HepG2 (cell line): ENCODE measurements around the gene ZC3H18. TPM values are rescaled to one million over a fixed set of nuclear protein-coding genes. Genes with fewer than 3 reads are reported as not detected.

Source experiments
- ATF6 ChIP-seq: sonication (generic); formaldehyde crosslinking; conservative IDR thresholded peaks from 2 replicates; pipeline ENCODE4 v1.4.0; 2020; ENCODE audit warnings: missing genetic modification reagents
- IKZF5 ChIP-seq: IDR thresholded peaks from 2 replicates; pipeline ENCODE4 v1.6.1; 2018; ENCODE audit warnings: missing genetic modification reagents, mild to moderate bottlenecking, missing compliant biosample characterization
- IRF1 ChIP-seq: sonication (generic); formaldehyde crosslinking; IDR thresholded peaks from 2 replicates; pipeline ENCODE4 v1.4.0; 2020; ENCODE audit warnings: low read depth, mild to moderate bottlenecking, missing genetic modification reagents
- MZF1 ChIP-seq: sonication (generic); formaldehyde crosslinking; IDR thresholded peaks from 2 replicates; pipeline ENCODE4 v1.8.1; 2023; ENCODE audit warnings: mild to moderate bottlenecking, missing genetic modification reagents, borderline replicate concordance
- NFIC ChIP-seq: IDR thresholded peaks from 2 replicates; pipeline ENCODE4 v1.6.1; 2012; ENCODE audit warnings: mild to moderate bottlenecking, low read length, inconsistent platforms
- ONECUT2 ChIP-seq: sonication (generic); formaldehyde crosslinking; IDR thresholded peaks from 2 replicates; pipeline ENCODE4 v1.4.0; 2020; ENCODE audit warnings: missing genetic modification reagents
- PAWR ChIP-seq: sonication (generic); formaldehyde crosslinking; IDR thresholded peaks from 2 replicates; pipeline ENCODE4 v1.4.0; 2020; ENCODE audit warnings: missing genetic modification reagents, mild to moderate bottlenecking, borderline replicate concordance
- RCOR2 ChIP-seq: IDR thresholded peaks from 2 replicates; pipeline ENCODE4 v1.6.1; 2016; ENCODE audit warnings: missing biosample characterization, missing genetic modification reagents
- SNAI1 ChIP-seq: sonication (generic); formaldehyde crosslinking; IDR thresholded peaks from 2 replicates; pipeline ENCODE4 v1.5.0; 2020; ENCODE audit warnings: mild to moderate bottlenecking, missing genetic modification reagents, borderline replicate concordance
- SRY ChIP-seq: sonication (generic); formaldehyde crosslinking; IDR thresholded peaks from 2 replicates; pipeline ENCODE4 v1.8.0; 2022; ENCODE audit warnings: mild to moderate bottlenecking, missing genetic modification reagents
- TFAP4 ChIP-seq: sonication (generic); IDR thresholded peaks from 2 replicates; pipeline ENCODE4 v1.6.1; 2016; ENCODE audit warnings: low read depth, borderline replicate concordance
- TRIM22 ChIP-seq: fragments of 450-650 bp; IDR thresholded peaks from 2 replicates; pipeline ENCODE4 v1.6.1; 2017
- ZNF512 ChIP-seq: sonication (generic); formaldehyde crosslinking; IDR thresholded peaks from 2 replicates; pipeline ENCODE4 v1.4.0; 2020; ENCODE audit warnings: mild to moderate bottlenecking, missing genetic modification reagents
- ZNF558 ChIP-seq: sonication (generic); formaldehyde crosslinking; IDR thresholded peaks from 2 replicates; pipeline ENCODE4 v1.9.0; 2022; ENCODE audit warnings: mild to moderate bottlenecking, missing genetic modification reagents, borderline replicate concordance
- ZNF569 ChIP-seq: sonication (generic); formaldehyde crosslinking; IDR thresholded peaks from 2 replicates; pipeline ENCODE4 v1.5.0; 2020; ENCODE audit warnings: mild to moderate bottlenecking, missing genetic modification reagents, moderate library complexity, borderline replicate concordance
- ZNF616 ChIP-seq: sonication (generic); formaldehyde crosslinking; IDR thresholded peaks from 2 replicates; pipeline ENCODE4 v1.5.0; 2020; ENCODE audit warnings: low read depth, mild to moderate bottlenecking, missing genetic modification reagents
- polyA plus RNA-seq, 8 experiments: library from polyadenylated mRNA; depleted of rRNA in 3 of 8; stranded (reverse) in 7 of 8; unstranded in 1 of 8; fragments of >200 nt; fragmentation: Illumina TruSeq in 4 of 8; extraction: Trizol in 4 of 8; gene quantifications; 2 replicates each; pipeline versions ENCODE4 v1.2.1 to v1.2.3, GENCODE V29; 2011 to 2016; ENCODE audit warnings: low read depth in 4 of 8, missing spikeins in 1 of 8, mixed read lengths in 1 of 8; ENCODE audit not compliant: insufficient read depth in 1 of 8
- total RNA-seq, 5 experiments: library from RNA; depleted of rRNA; stranded (reverse); fragments of >200 nt; fragmentation: Illumina TruSeq; extraction: Trizol; gene quantifications; 2 replicates each; pipeline ENCODE4 v1.2.3, GENCODE V29; 2016; ENCODE audit warnings: low read depth in 1 of 5
- TF ChIP-seq, protein P1 (sequence below): sonication (generic); formaldehyde crosslinking; IDR thresholded peaks from 2 replicates; pipeline ENCODE4 v1.5.1; 2020; ENCODE audit warnings: mild to moderate bottlenecking, missing genetic modification reagents, borderline replicate concordance
- TF ChIP-seq, protein P2 (sequence below): sonication (generic); formaldehyde crosslinking; IDR thresholded peaks from 2 replicates; pipeline ENCODE4 v1.4.0; 2020; ENCODE audit warnings: mild to moderate bottlenecking, missing genetic modification reagents

ZC3H18 gene
- total and polyA plus RNA-seq, 2 of the 13 experiments (the other 11 are each of a cell fraction or from before 2014, with no cell fraction given): 11.2 to 27.4 TPM

- peak; percentile 89 for TF ChIP-seq ONECUT2 (CRISPR knock-in tag)
- peak; percentile 99; the same call in 1 of the 2 replicates for TF ChIP-seq ZNF558
- TF ChIP-seq ATF6 (CRISPR knock-in tag): peak; percentile 100
- no peak for TF ChIP-seq ZNF512 (CRISPR knock-in tag)
- no peak for TF ChIP-seq TRIM22
- TF ChIP-seq ZNF569 (CRISPR knock-in tag): no peak
- TF ChIP-seq, protein P1, sequence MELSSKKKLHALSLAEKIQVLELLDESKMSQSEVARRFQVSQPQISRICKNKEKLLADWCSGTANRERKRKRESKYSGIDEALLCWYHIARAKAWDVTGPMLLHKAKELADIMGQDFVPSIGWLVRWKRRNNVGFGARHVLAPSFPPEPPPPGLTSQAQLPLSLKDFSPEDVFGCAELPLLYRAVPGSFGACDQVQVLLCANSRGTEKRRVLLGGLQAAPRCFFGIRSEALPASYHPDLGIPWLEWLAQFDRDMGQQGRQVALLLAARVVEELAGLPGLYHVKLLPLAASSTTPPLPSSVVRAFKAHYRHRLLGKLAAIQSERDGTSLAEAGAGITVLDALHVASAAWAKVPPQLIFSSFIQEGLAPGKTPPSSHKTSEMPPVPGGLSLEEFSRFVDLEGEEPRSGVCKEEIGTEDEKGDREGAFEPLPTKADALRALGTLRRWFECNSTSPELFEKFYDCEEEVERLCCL (CRISPR knock-in tag): peak; percentile 98; the same call in 1 of the 2 replicates
- TF ChIP-seq, protein P2, sequence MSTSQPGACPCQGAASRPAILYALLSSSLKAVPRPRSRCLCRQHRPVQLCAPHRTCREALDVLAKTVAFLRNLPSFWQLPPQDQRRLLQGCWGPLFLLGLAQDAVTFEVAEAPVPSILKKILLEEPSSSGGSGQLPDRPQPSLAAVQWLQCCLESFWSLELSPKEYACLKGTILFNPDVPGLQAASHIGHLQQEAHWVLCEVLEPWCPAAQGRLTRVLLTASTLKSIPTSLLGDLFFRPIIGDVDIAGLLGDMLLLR: peak; percentile 95
- peak; percentile 100 for TF ChIP-seq IKZF5 (CRISPR knock-in tag)
- TF ChIP-seq NFIC: no peak
- peak; percentile 100 for TF ChIP-seq SRY (CRISPR knock-in tag)
- TF ChIP-seq MZF1 (CRISPR knock-in tag): peak; percentile 99; the same call in 1 of the 2 replicates
- TF ChIP-seq ZNF616 (CRISPR knock-in tag): peak; percentile 99
- peak; percentile 98 for TF ChIP-seq SNAI1 (CRISPR knock-in tag)
- peak; percentile 98; the same call in 1 of the 2 replicates for TF ChIP-seq IRF1 (CRISPR knock-in tag)
- no peak for TF ChIP-seq TFAP4
- peak; percentile 92 for TF ChIP-seq RCOR2 (CRISPR knock-in tag)
- TF ChIP-seq PAWR (CRISPR knock-in tag): peak; percentile 97; the same call in 1 of the 2 replicates
Measured at GRCh38 chr16:88560714-88561484, 9.3 kb upstream of the ZC3H18 start (continued).
